Measurements from ENCODE around the gene SEMA3F.

GRCh38 chr3:50195501-50196252, 40.6 kb downstream of the SEMA3F start:
- TF ChIP-seq CTCF (conservative IDR thresholded peaks at IDR 0.05; ENCODE audit: low read depth, low read length) (no peak), EZH2 (IDR thresholded peaks at IDR 0.05; ENCODE audit: borderline replicate concordance, low read depth, low read length, poor library complexity, severe bottlenecking) (no peak)

All from A673 (cell line).